KMS-11 (cell line): ENCODE results near the gene WDR88.

Source experiments
- H2AFZ ChIP-seq: fragments of 200-600 bp; sonication (generic); 2 replicates; pipeline ENCODE4 v1.6.1; 2016; ENCODE audit warnings: antibody characterized with exemption, mixed run types, low read depth
- H3K27ac ChIP-seq: fragments of 200-600 bp; sonication (generic); 2 replicates; pipeline ENCODE4 v1.6.1; 2016; ENCODE audit warnings: mild to moderate bottlenecking, mixed run types
- H3K27me3 ChIP-seq: fragments of 200-600 bp; sonication (generic); 2 replicates; pipeline ENCODE4 v1.6.1; 2017; ENCODE audit warnings: mild to moderate bottlenecking, low read depth, mixed run types, moderate library complexity; ENCODE audit not compliant: insufficient read depth
- H3K36me3 ChIP-seq: fragments of 200-600 bp; sonication (generic); 2 replicates; pipeline ENCODE4 v1.6.1; 2017; ENCODE audit warnings: mild to moderate bottlenecking, mixed run types; ENCODE audit not compliant: insufficient read depth
- H3K4me1 ChIP-seq: fragments of 200-600 bp; sonication (generic); 2 replicates; pipeline ENCODE4 v1.6.1; 2016; ENCODE audit warnings: mild to moderate bottlenecking, low read depth, mixed run types; ENCODE audit not compliant: poor library complexity, severe bottlenecking
- H3K4me2 ChIP-seq: fragments of 200-600 bp; sonication (generic); 2 replicates; pipeline ENCODE4 v1.7.0; 2016; ENCODE audit warnings: mild to moderate bottlenecking, mixed run types
- H3K4me3 ChIP-seq: fragments of 200-600 bp; sonication (generic); IDR thresholded peaks from 2 replicates; pipeline ENCODE4 v1.6.1; 2017; ENCODE audit warnings: low read depth, low read length, mixed read lengths; ENCODE audit not compliant: insufficient read depth
- H3K79me2 ChIP-seq: fragments of 200-600 bp; sonication (generic); 2 replicates; pipeline ENCODE4 v1.6.1; 2016; ENCODE audit warnings: low read depth, mixed run types; ENCODE audit not compliant: insufficient read depth
- H3K9ac ChIP-seq: fragments of 200-600 bp; sonication (generic); 2 replicates; pipeline ENCODE4 v1.6.1; 2016; ENCODE audit warnings: mild to moderate bottlenecking, mixed run types
- H4K20me1 ChIP-seq: fragments of 200-600 bp; sonication (generic); 2 replicates; pipeline ENCODE4 v1.6.1; 2016; ENCODE audit warnings: mild to moderate bottlenecking, mixed run types; ENCODE audit not compliant: insufficient read depth
- TF ChIP-seq, protein P1 (sequence below): fragments of 200-600 bp; sonication (generic); conservative IDR thresholded peaks from 2 replicates; pipeline ENCODE4 v1.6.1; 2017; ENCODE audit warnings: low read depth, mild to moderate bottlenecking, antibody characterized with exemption, low read length, moderate library complexity, mixed read lengths

The WDR88 gene

DNA sequence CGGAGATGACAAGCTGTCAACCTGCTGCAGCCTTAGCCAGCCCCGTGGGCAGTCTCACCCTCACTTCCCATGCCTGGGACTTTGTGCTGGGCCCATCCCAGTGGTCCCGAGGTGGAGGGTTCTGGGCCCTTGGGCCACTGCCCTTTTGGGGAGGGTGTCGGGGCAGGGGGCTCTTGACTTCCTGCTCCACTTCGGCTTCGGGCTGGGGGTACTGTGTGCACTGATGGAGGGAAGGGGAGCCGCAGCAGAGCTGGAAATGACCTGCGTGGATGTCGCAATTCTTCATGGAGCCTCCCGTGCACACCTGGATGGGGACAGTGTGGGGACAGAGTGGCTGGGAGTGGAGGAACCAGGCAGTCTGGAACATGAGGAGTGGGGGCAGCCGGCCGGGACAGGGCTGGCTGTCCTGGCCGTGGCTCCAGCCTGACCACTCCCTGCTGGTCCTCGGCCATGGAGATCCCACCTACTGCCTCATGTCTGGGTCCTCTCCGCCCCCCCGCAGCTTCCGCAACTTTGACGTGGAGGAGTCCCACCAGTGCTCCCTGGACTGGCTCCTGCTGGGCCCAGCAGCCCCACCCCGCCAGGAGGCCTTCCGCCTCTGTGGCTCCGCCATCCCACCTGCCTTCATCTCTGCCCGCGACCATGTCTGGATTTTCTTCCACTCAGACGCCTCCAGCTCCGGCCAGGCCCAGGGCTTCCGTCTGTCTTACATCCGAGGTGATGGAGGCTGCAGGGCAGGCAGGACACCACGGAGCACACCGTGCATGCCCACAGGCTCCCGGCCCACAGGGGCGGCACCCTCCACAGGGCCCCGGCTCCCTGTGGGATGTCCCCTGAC, 72.4 kb downstream of the WDR88 start:
- H2AFZ ChIP-seq = no peak overlapping the region
- H3K27me3 ChIP-seq = no peaks in the 10 kb centered on the region; the same call in 1 of the 2 replicates
- H3K4me1 ChIP-seq = no peaks in the 10 kb centered on the region
- H3K79me2 ChIP-seq = no peaks in the 10 kb centered on the region
- no peaks in the 10 kb centered on the region for H4K20me1 ChIP-seq
- no peak overlapping the region for H3K27ac ChIP-seq
- no peaks in the 10 kb centered on the region for H3K36me3 ChIP-seq
- TF ChIP-seq, protein P1, sequence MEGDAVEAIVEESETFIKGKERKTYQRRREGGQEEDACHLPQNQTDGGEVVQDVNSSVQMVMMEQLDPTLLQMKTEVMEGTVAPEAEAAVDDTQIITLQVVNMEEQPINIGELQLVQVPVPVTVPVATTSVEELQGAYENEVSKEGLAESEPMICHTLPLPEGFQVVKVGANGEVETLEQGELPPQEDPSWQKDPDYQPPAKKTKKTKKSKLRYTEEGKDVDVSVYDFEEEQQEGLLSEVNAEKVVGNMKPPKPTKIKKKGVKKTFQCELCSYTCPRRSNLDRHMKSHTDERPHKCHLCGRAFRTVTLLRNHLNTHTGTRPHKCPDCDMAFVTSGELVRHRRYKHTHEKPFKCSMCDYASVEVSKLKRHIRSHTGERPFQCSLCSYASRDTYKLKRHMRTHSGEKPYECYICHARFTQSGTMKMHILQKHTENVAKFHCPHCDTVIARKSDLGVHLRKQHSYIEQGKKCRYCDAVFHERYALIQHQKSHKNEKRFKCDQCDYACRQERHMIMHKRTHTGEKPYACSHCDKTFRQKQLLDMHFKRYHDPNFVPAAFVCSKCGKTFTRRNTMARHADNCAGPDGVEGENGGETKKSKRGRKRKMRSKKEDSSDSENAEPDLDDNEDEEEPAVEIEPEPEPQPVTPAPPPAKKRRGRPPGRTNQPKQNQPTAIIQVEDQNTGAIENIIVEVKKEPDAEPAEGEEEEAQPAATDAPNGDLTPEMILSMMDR = no peak
- H3K4me3 ChIP-seq = no peak overlapping the region
- no peak overlapping the region for H3K9ac ChIP-seq
- H3K4me2 ChIP-seq = no peak overlapping the region

DNA sequence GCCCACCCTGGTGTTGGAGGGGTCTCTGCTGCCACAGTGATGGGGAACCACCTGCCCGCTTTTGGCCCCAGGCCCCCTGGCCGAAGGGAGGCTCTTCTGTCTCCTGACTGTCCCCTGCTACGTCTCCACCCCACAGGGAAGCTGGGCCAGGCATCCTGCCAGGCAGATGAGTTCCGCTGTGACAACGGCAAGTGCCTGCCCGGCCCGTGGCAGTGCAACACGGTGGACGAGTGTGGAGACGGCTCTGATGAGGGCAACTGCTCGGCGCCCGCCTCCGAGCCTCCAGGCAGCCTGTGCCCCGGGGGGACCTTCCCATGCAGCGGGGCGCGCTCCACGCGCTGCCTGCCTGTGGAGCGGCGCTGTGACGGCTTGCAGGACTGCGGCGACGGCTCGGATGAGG, 73.2 kb downstream of the WDR88 start:
- Histone ChIP-seq H3K36me3 (no peaks in the 10 kb centered on the region), H4K20me1 (no peaks in the 10 kb centered on the region), H3K79me2 (no peaks in the 10 kb centered on the region), H3K4me1 (no peaks in the 10 kb centered on the region), H3K4me2 (no peak overlapping the region), H3K9ac (no peak overlapping the region), H2AFZ (no peak overlapping the region), H3K27me3 (peaks cover 6% of the 10 kb centered on the region; the same call in 1 of the 2 replicates), H3K27ac (no peak overlapping the region), H3K4me3 (no peak overlapping the region)
- TF ChIP-seq, protein P1 = no peak

DNA sequence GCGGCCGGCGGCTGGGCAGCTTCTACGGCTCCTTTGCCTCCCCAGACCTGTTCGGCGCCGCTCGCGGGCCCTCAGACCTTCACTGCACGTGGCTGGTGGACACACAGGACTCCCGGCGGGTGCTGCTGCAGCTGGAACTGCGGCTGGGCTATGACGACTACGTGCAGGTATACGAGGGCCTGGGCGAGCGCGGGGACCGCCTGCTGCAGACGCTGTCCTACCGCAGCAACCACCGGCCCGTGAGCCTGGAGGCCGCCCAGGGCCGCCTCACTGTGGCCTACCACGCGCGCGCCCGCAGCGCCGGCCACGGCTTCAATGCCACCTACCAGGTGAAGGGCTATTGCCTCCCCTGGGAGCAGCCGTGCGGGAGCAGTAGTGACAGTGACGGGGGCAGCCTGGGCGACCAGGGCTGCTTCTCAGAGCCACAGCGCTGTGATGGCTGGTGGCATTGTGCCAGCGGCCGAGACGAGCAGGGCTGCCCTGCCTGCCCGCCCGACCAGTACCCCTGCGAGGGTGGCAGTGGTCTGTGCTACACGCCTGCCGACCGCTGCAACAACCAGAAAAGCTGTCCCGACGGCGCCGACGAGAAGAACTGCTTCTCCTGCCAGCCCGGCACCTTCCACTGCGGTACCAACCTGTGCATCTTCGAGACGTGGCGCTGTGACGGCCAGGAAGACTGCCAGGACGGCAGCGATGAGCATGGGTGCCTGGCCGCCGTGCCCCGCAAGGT, 73.8 kb downstream of the WDR88 start:
- Histone ChIP-seq H3K27ac (no peak overlapping the region), H3K79me2 (no peaks in the 10 kb centered on the region), H2AFZ (no peak overlapping the region), H3K4me3 (no peak overlapping the region), H4K20me1 (no peaks in the 10 kb centered on the region), H3K4me1 (no peaks in the 10 kb centered on the region), H3K9ac (no peak overlapping the region), H3K36me3 (no peaks in the 10 kb centered on the region), H3K4me2 (no peak overlapping the region), H3K27me3 (peaks cover 6% of the 10 kb centered on the region; the same call in 1 of the 2 replicates)
- TF ChIP-seq, protein P1 = no peak

DNA sequence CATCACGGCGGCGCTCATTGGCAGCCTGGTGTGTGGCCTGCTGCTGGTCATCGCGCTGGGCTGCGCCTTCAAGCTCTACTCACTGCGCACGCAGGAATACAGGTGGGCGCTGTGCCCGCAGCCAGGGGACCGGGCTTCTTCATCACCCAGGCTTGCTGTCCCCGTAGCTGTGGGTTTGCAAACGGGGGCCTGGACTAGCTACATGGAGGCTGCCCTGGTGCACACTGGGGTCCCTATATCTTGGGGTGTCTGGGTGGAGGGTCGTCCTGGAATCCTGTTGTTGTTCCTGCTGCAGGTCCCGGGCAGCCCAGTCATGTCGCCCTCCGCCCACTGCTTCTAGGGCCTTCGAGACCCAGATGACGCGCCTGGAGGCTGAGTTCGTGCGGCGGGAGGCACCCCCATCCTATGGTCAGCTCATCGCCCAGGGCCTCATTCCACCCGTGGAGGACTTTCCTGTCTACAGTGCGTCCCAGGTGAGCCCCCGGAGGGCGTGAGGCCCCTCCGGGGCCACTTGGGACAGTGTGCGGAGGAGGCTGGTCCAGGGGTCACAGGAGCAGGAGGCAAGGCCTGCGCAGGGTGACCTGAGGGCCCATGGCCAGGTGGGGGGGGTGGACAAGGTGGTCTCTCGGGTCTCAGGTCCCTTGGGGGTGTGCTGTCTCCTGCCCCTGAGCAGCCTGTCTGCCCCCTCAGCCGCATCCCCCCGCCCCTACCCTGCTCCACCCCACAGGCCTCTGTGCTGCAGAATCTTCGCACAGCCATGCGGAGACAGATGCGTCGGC, 74.5 kb downstream of the WDR88 start:
- TF ChIP-seq, protein P1 = no peak
- H3K36me3 ChIP-seq = no peaks in the 10 kb centered on the region

More for the DNA sequence above, 74.5 kb downstream of the WDR88 start:
- no peak overlapping the region for H3K9ac ChIP-seq
- H2AFZ ChIP-seq = no peak overlapping the region
- no peaks in the 10 kb centered on the region for H3K4me1 ChIP-seq
- no peaks in the 10 kb centered on the region for H3K79me2 ChIP-seq
- H3K4me2 ChIP-seq = no peak overlapping the region
- no peaks in the 10 kb centered on the region for H4K20me1 ChIP-seq
- no peak overlapping the region for H3K4me3 ChIP-seq
- no peak overlapping the region for H3K27ac ChIP-seq
- H3K27me3 ChIP-seq = peaks cover 9% of the 10 kb centered on the region; the same call in 1 of the 2 replicates
